DOHH2 (cell line): ENCODE data around the gene DHRS2.

ENCODE experiments used
- H3F3A ChIP-seq: fragments of 200-600 bp; sonication (generic), shearing (Covaris generic); 2 replicates; pipeline ENCODE4 v1.6.0; 2016; ENCODE audit warnings: antibody characterized with exemption, mild to moderate bottlenecking; ENCODE audit not compliant: control insufficient read depth, insufficient read depth
- H3K27ac ChIP-seq: fragments of 200-600 bp; sonication (generic); 2 replicates; pipeline ENCODE4 v1.5.1; 2014; ENCODE audit warnings: low read depth, mild to moderate bottlenecking, low read length, moderate library complexity
- H3K27me3 ChIP-seq: fragments of 200-600 bp; sonication (generic); 2 replicates; pipeline ENCODE4 v1.6.1; 2014; ENCODE audit warnings: mild to moderate bottlenecking, low read length, mixed read lengths; ENCODE audit not compliant: control insufficient read depth
- H3K36me3 ChIP-seq: fragments of 200-600 bp; sonication (generic); 2 replicates; pipeline ENCODE4 v1.6.1; 2014; ENCODE audit warnings: mild to moderate bottlenecking, low read length, moderate library complexity, mixed read lengths; ENCODE audit not compliant: control insufficient read depth
- H3K4me1 ChIP-seq: fragments of 200-600 bp; sonication (generic); 2 replicates; pipeline ENCODE4 v1.6.1; 2014; ENCODE audit warnings: mild to moderate bottlenecking, low read length, mixed read lengths; ENCODE audit not compliant: control insufficient read depth
- H3K4me2 ChIP-seq: fragments of 200-600 bp; sonication (generic); 2 replicates; pipeline ENCODE4 v1.6.0; 2014; ENCODE audit warnings: mild to moderate bottlenecking, low read length, moderate library complexity
- H3K4me3 ChIP-seq: fragments of 200-600 bp; sonication (generic); 2 replicates; pipeline ENCODE4 v1.5.1; 2014; ENCODE audit warnings: mild to moderate bottlenecking, low read length, mixed read lengths
- H3K79me2 ChIP-seq: fragments of 200-600 bp; sonication (generic); 2 replicates; pipeline ENCODE4 v1.6.1; 2014; ENCODE audit warnings: mild to moderate bottlenecking, low read length, mixed read lengths; ENCODE audit not compliant: control insufficient read depth
- H3K9me2 ChIP-seq: fragments of 200-600 bp; sonication (generic); replicated peaks from 2 replicates; pipeline ENCODE4 v1.6.1; 2014; ENCODE audit warnings: mild to moderate bottlenecking, low read length, mixed read lengths; ENCODE audit not compliant: control insufficient read depth
- H3K9me3 ChIP-seq: fragments of 200-600 bp; sonication (generic); 2 replicates; pipeline ENCODE4 v1.6.1; 2014; ENCODE audit warnings: antibody characterized with exemption, low read length, mixed read lengths; ENCODE audit not compliant: control insufficient read depth, insufficient read depth
- H4K20me1 ChIP-seq: fragments of 200-600 bp; sonication (generic); 2 replicates; pipeline ENCODE4 v1.6.0; 2014; ENCODE audit warnings: low read depth, mild to moderate bottlenecking, antibody characterized with exemption, low read length, moderate library complexity; ENCODE audit not compliant: control insufficient read depth, insufficient read depth
- CTCF ChIP-seq: fragments of 200-600 bp; sonication (generic); IDR thresholded peaks from one replicate; pipeline ENCODE4 v1.5.1; 2014; ENCODE audit warnings: antibody characterized with exemption, mild to moderate bottlenecking, low read depth, low read length; ENCODE audit not compliant: poor library complexity, severe bottlenecking
- EZH2phosphoT487 ChIP-seq: fragments of 200-600 bp; sonication (generic); IDR thresholded peaks from 2 replicates; pipeline ENCODE4 v1.6.1; 2017; ENCODE audit warnings: borderline replicate concordance, mild to moderate bottlenecking, antibody characterized with exemption, low read length, moderate library complexity, mixed read lengths

DHRS2 gene

GRCh38 chr14:23647619-23648018 lies 11.5 kb downstream of the DHRS2 start:
- TF ChIP-seq EZH2phosphoT487 = no peak
- TF ChIP-seq CTCF = no peak
- no peaks in the 10 kb centered on the region for H3K9me2 ChIP-seq
- H3K9me3 ChIP-seq = no peaks in the 10 kb centered on the region
- H3K27me3 ChIP-seq = peaks cover 3% of the 10 kb centered on the region; the same call in 1 of the 2 replicates
- no peaks in the 10 kb centered on the region for H4K20me1 ChIP-seq
- H3K79me2 ChIP-seq = no peaks in the 10 kb centered on the region
- no peaks in the 10 kb centered on the region for H3K4me1 ChIP-seq
- H3K27ac ChIP-seq = no peak overlapping the region
- H3F3A ChIP-seq = no peaks in the 10 kb centered on the region
- no peak overlapping the region for H3K4me3 ChIP-seq
- H3K4me2 ChIP-seq = no peak overlapping the region
- no peaks in the 10 kb centered on the region for H3K36me3 ChIP-seq

GRCh38 chr14:23648764-23649460 lies 12.7 kb downstream of the DHRS2 start:
- H3K4me2 ChIP-seq = no peak overlapping the region

GRCh38 chr14:23650506-23650905 lies 14.3 kb downstream of the DHRS2 start:
- no peaks in the 10 kb centered on the region for H3F3A ChIP-seq
- H3K9me2 ChIP-seq = no peaks in the 10 kb centered on the region
- TF ChIP-seq EZH2phosphoT487 (no peak), CTCF (no peak)
- no peaks in the 10 kb centered on the region for H3K79me2 ChIP-seq
- H3K9me3 ChIP-seq = no peaks in the 10 kb centered on the region
- no peaks in the 10 kb centered on the region for H3K36me3 ChIP-seq
- H4K20me1 ChIP-seq = no peaks in the 10 kb centered on the region
- no peak overlapping the region for H3K4me3 ChIP-seq
- H3K4me2 ChIP-seq = no peak overlapping the region
- no peaks in the 10 kb centered on the region for H3K4me1 ChIP-seq
- no peak overlapping the region for H3K27ac ChIP-seq
- H3K27me3 ChIP-seq = peaks cover 3% of the 10 kb centered on the region; the same call in 1 of the 2 replicates

More at GRCh38 chr14:23648764-23649460, 12.7 kb downstream of the DHRS2 start:
- no peaks in the 10 kb centered on the region for H3K79me2 ChIP-seq
- H3K36me3 ChIP-seq = no peaks in the 10 kb centered on the region
- no peak overlapping the region for H3K27ac ChIP-seq
- peaks cover 3% of the 10 kb centered on the region; the same call in 1 of the 2 replicates for H3K27me3 ChIP-seq
- no peaks in the 10 kb centered on the region for H3F3A ChIP-seq
- no peaks in the 10 kb centered on the region for H3K4me1 ChIP-seq
- no peaks in the 10 kb centered on the region for H4K20me1 ChIP-seq
- no peak overlapping the region for H3K4me3 ChIP-seq
- H3K9me3 ChIP-seq = no peaks in the 10 kb centered on the region
- no peaks in the 10 kb centered on the region for H3K9me2 ChIP-seq
- TF ChIP-seq EZH2phosphoT487 (no peak), CTCF (no peak)
